ENCODE data around the gene KCNK17. TPM values are rescaled to one million over a fixed set of nuclear protein-coding genes. Genes with fewer than 3 reads are reported as not detected.

The KCNK17 gene
- total RNA-seq, 1 experiment from 2014 or later = not detected

DNA sequence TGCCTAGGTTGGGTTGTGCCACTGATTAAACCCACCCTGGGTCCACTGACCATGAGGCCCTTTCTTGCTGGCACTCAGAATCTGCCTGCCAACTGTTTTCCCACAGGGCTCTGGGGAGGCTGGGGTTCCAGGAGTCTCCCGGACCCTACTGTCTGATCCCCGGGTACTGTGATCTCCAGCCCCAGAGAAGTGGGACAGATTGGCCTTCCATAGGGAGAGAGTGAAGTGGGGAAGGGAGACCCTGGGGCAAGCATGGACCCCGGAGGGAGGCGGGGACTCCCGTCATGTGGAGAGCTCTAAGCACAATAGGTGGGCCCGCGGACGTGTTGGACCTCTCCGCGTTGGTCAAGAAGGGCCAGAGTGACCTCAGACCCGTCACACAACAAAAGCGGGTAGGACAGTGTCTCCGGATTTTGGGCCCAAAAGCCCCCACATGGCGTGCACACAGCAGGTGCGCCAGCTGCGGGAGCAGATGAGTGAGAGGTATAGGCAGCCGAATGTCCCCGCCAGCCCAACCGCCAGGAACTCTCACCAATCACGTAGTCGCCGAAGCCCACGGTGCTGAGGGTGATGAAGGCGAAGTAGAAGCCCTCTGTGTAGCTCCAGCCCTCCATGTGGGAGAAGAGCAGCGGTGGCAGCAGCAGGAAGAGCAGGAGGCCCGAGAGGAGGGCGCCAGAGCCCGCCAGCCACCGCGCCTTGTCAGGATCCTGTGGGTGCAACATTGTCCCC, 10.6 kb downstream of the KCNK17 start:
- Histone ChIP-seq H3K4me1 (ENCODE audit: control insufficient read depth in 1 of 2, insufficient read depth in 2 of 2, low read length in 2 of 2) (peaks cover 0 to 12% of the 10 kb centered on the region in 2 experiments; a peak in 2 of 4 replicates), H3K4me3 (replicated peaks in 1 of 2; ENCODE audit: low read depth in 1 of 2, low read length in 2 of 2) (no peak overlapping the region), H3K27ac (ENCODE audit: low read depth, low read length) (no peak overlapping the region), H3K4me2 (ENCODE audit: low read length) (no peak overlapping the region), H2AFZ (ENCODE audit: low read depth, low read length, poor library complexity, severe bottlenecking) (no peak overlapping the region), H3K9ac (ENCODE audit: low read length) (no peak overlapping the region), H4K20me1 (ENCODE audit: insufficient read depth) (no peaks in the 10 kb centered on the region), H3K36me3 (ENCODE audit: control insufficient read depth in 1 of 2, insufficient read depth in 2 of 2, low read length in 2 of 2) (no peaks in the 10 kb centered on the region), H3K79me2 (ENCODE audit: insufficient read depth, low read length) (no peaks in the 10 kb centered on the region), H3K9me3 (ENCODE audit: control insufficient read depth in 1 of 2, insufficient read depth in 1 of 2, low read depth in 1 of 2, low read length in 2 of 2) (no peaks in the 10 kb centered on the region), H3K27me3 (ENCODE audit: insufficient read depth, low read length) (0 out of 2 replicates have a peak, but pooled peaks cover 1% of the 10 kb centered on the region), H3K9me2 (ENCODE audit: insufficient read depth) (no peaks in the 10 kb centered on the region)
- ChIA-PET RAD21 (ENCODE audit: low non-redundant PET in 1 of 2, low total read pairs in 2 of 2, uncharacterized antibody in 2 of 2, unreplicated experiment in 2 of 2) (interaction anchor here (0.9 to 1.9 kb wide), 4 partner anchors 119 to 137 kb away, joined by 4 to 12 read pairs (median 6); no protein-coding TSS in a partner anchor), CTCF (interaction anchor here (0.7 to 7.8 kb wide), 21 partner anchors 9 to 431 kb away, joined by 3 to 123 read pairs (median 4); partner anchors contain the start of genes KCNK5 and SAYSD1), POLR2A (interaction anchor here (0.9 to 1.5 kb wide), 2 partner anchors 75 to 137 kb away, joined by 4 to 6 read pairs; partner anchors contain the start of gene KCNK5)
- ATAC-seq (peak; percentile 8; the same call in 1 of the 2 replicates), DNase-seq (ENCODE audit: low read depth, low spot score) (no peak)
- intact Hi-C loops (cut with micrococcal nuclease) = loop anchor here (1.0 kb wide), 3 partner anchors 74 to 137 kb away; partner anchors contain the start of gene KCNK5
- BruUV-seq (replicated peaks) = no TSS peak
- TF ChIP-seq, protein P1, sequence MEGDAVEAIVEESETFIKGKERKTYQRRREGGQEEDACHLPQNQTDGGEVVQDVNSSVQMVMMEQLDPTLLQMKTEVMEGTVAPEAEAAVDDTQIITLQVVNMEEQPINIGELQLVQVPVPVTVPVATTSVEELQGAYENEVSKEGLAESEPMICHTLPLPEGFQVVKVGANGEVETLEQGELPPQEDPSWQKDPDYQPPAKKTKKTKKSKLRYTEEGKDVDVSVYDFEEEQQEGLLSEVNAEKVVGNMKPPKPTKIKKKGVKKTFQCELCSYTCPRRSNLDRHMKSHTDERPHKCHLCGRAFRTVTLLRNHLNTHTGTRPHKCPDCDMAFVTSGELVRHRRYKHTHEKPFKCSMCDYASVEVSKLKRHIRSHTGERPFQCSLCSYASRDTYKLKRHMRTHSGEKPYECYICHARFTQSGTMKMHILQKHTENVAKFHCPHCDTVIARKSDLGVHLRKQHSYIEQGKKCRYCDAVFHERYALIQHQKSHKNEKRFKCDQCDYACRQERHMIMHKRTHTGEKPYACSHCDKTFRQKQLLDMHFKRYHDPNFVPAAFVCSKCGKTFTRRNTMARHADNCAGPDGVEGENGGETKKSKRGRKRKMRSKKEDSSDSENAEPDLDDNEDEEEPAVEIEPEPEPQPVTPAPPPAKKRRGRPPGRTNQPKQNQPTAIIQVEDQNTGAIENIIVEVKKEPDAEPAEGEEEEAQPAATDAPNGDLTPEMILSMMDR (IDR thresholded peaks at IDR 0.05 in 2 of 3, conservative IDR thresholded peaks at IDR 0.05 in 1 of 3; ENCODE audit: borderline replicate concordance in 1 of 3, insufficient read depth in 1 of 3, low read depth in 2 of 3, low read length in 2 of 3) = 0 out of 6 replicates have a peak, but pooled peaks of 1 of the 3 experiments have one; percentile 1
- TF ChIP-seq EZH2 (IDR thresholded peaks at IDR 0.05) (no peak), CEBPB (IDR thresholded peaks at IDR 0.05; ENCODE audit: low read depth) (no peak)
